SK-N-SH treated with all-trans-retinoic acid at 6 μM for 48 hours (cell line): ENCODE data around the gene USP22.

Experiments
- ARNTL ChIP-seq: fragments of 450-650 bp; formaldehyde crosslinking; IDR thresholded peaks from 2 replicates; pipeline ENCODE4 v1.5.0; 2020; ENCODE audit warnings: low read depth, mild to moderate bottlenecking, moderate library complexity, borderline replicate concordance
- BACH2 ChIP-seq: fragments of 250-450 bp; sonication (Bioruptor Pico); IDR thresholded peaks from 2 replicates; pipeline ENCODE4 v1.9.0; 2021; ENCODE audit warnings: mild to moderate bottlenecking, borderline replicate concordance
- CSDC2 ChIP-seq: fragments of 250-450 bp; sonication (Bioruptor Pico); IDR thresholded peaks from 2 replicates; pipeline ENCODE4 v1.5.0; 2020; ENCODE audit warnings: mild to moderate bottlenecking, moderate library complexity
- ESRRG ChIP-seq: fragments of 250-450 bp; sonication (Bioruptor Pico); IDR thresholded peaks from 2 replicates; pipeline ENCODE4 v1.6.1; 2021; ENCODE audit warnings: mild to moderate bottlenecking
- GLIS3 ChIP-seq: fragments of 250-450 bp; sonication (Bioruptor Pico); IDR thresholded peaks from 2 replicates; pipeline ENCODE4 v1.5.0; 2020; ENCODE audit warnings: mild to moderate bottlenecking, moderate library complexity
- ZC3H10 ChIP-seq: fragments of 250-450 bp; sonication (Bioruptor Pico); IDR thresholded peaks from 2 replicates; pipeline ENCODE4 v1.5.1; 2021; ENCODE audit warnings: mild to moderate bottlenecking, moderate library complexity
- ZFP3 ChIP-seq: fragments of 250-450 bp; sonication (Bioruptor Pico); IDR thresholded peaks from 2 replicates; pipeline ENCODE4 v1.5.0; 2020; ENCODE audit warnings: mild to moderate bottlenecking, moderate library complexity
- ZFP30 ChIP-seq: fragments of 450-650 bp; formaldehyde crosslinking; IDR thresholded peaks from 2 replicates; pipeline ENCODE4 v1.5.0; 2022; ENCODE audit warnings: mild to moderate bottlenecking, moderate library complexity
- ZNF565 ChIP-seq: fragments of 450-650 bp; formaldehyde crosslinking; conservative IDR thresholded peaks from 2 replicates; pipeline ENCODE4 v1.5.0; 2020; ENCODE audit warnings: low read depth, mild to moderate bottlenecking, moderate library complexity
- ZNF8 ChIP-seq: fragments of 450-650 bp; formaldehyde crosslinking; IDR thresholded peaks from 2 replicates; pipeline ENCODE4 v1.5.0; 2020; ENCODE audit warnings: mild to moderate bottlenecking, moderate library complexity

DNA sequence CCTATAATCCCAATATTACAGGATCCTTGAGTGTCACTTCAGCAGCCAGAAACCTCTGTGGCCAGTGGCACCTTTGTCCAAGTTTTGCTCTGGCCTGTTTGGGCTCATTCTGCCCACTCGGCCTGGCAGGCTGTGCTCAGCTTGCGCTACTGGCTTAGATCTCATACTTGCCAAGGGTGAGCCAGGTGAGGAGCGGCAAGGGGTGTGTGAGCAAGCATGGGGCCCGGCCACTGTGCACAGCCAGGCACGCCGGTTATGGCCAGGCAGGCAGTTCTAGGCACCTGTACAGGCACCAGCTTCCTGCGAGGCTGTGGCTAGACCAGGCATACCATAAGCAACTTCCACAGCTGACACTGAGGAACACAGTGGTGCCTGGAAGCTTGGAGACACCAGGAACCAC, 16.9 kb upstream of the USP22 start:
- TF ChIP-seq ZFP3 (CRISPR knock-in tag) (no peak), CSDC2 (CRISPR knock-in tag) (no peak), ZNF8 (no peak), ZNF565 (CRISPR knock-in tag) (no peak), ARNTL (CRISPR knock-in tag) (no peak), ZFP30 (no peak), BACH2 (CRISPR knock-in tag) (no peak), ESRRG (CRISPR knock-in tag) (no peak), GLIS3 (no peak), ZC3H10 (no peak)
